Adrenal gland (tissue), 12 donors: ENCODE measurements around the gene ERICH6. TPM values are rescaled to one million over a fixed set of nuclear protein-coding genes. Genes with fewer than 3 reads are reported as not detected.

Experiments used
- DNase-seq, 7 donors: peaks; one replicate each; pipeline ENCODE4 v3.0.0-alpha.2; 2019 to 2020
- H3K27ac ChIP-seq, 5 donors: fragments of 200-600 bp; sonication (generic) in 4 of 5; 1 replicate in 3 of 5; 2 replicates in 2 of 5; pipeline versions ENCODE4 v1.5.1 to v1.8.0; 2016 to 2020; ENCODE audit warnings: mild to moderate bottlenecking in 1 of 5
- H3K27me3 ChIP-seq: fragments of 200-600 bp; 2 replicates; pipeline ENCODE4 v1.8.0; 2021
- H3K36me3 ChIP-seq, 2 donors: fragments of 200-600 bp; replicated peaks in 1 of 2; 1 replicate in 1 of 2; 2 replicates in 1 of 2; pipeline versions ENCODE4 v1.5.1 to v1.8.0; 2018 to 2022
- H3K4me1 ChIP-seq, 2 donors: fragments of 200-600 bp; replicated peaks in 1 of 2; 1 replicate in 1 of 2; 2 replicates in 1 of 2; pipeline versions ENCODE4 v1.5.1 to v1.8.0; 2018 to 2021
- H3K4me3 ChIP-seq, 4 donors: fragments of 200-600 bp; sonication (generic) in 3 of 4; one replicate each; pipeline ENCODE4 v1.5.1; 2016 to 2018
- H3K9me3 ChIP-seq, 3 donors: fragments of 200-600 bp; sonication (generic) in 1 of 3; replicated peaks in 1 of 3; 1 replicate in 2 of 3; 2 replicates in 1 of 3; pipeline versions ENCODE4 v1.5.1 to v1.8.0; 2016 to 2021
- CTCF ChIP-seq, 6 experiments: fragments of 450-650 bp in 4 of 6; fragments of 200-600 bp in 2 of 6; sonication (generic) in 1 of 6; IDR thresholded peaks; 1 replicate in 5 of 6; 2 replicates in 1 of 6; pipeline versions ENCODE4 v1.5.1 to v1.8.0; 2016 to 2021; ENCODE audit warnings: antibody characterized with exemption in 6 of 6, mild to moderate bottlenecking in 2 of 6, moderate library complexity in 1 of 6
- POLR2A ChIP-seq, 2 donors: fragments of 450-650 bp; IDR thresholded peaks; one replicate each; pipeline ENCODE4 v1.6.1; 2017; ENCODE audit warnings: antibody characterized with exemption in 2 of 2, mild to moderate bottlenecking in 2 of 2, moderate library complexity in 1 of 2
- WGBS, 4 donors: extraction: QIAGEN DNeasy Blood & Tissue Kit in 2 of 4; methylation state at CpG; one replicate each; pipeline versions ENCODE4 v1.1.5 to v1.1.7; 2013 to 2017; 5-methylcytosine and 5-hydroxymethylcytosine counted together
- intact Hi-C, 2 donors: fragments of 100-400 bp; cut with DNase I; formaldehyde crosslinking; loops; one replicate each; pipeline versions ENCODE4 v1.14.1 to v1.15.0; 2022 to 2023
- polyA plus RNA-seq, 3 donors: library from polyadenylated mRNA; stranded (reverse); fragments of 200-250 nt in 2 of 3; fragments of 350-450 nt in 1 of 3; fragmentation: Illumina TruSeq in 1 of 3; extraction: RNeasy Lipid Tissue Mini Kit (QIAGEN cat#74804) in 1 of 3; gene quantifications; one replicate each; pipeline ENCODE4 v1.2.3, GENCODE V29; 2013 to 2014
- total RNA-seq, 9 donors: library from RNA; depleted of rRNA in 4 of 9; stranded (reverse); fragments of >200 nt in 4 of 9; fragments of 120-200 nt in 1 of 9; fragmentation: NEBNext Ultra II Directional in 1 of 9; extraction: Animal tissue kit (Norgen Biotek cat#: 25700) in 1 of 9; gene quantifications; one replicate each; pipeline versions ENCODE4 v1.1.0 to v1.2.4, GENCODE V29; 2013 to 2023
- donor health status: healthy with polysubstance abuse.
- donor health status: Bipolar disorder and iron deficiency.
- donor health status: DM: yes; HTN: yes; CAD: no.
- donor health status: DM: no; HTN: no; CAD: no.
- donor health status: DM: no; HTN: no; CAD: no.
- donor health status: DM: yes; HTN: yes; CAD: no.

The ERICH6 gene
- total and polyA plus RNA-seq, 12 donors = 0.22 to 0.55 (median 0.46) TPM; not detected in 8

- Histone ChIP-seq H3K4me3 (no peak overlapping the region), H3K36me3 (no peaks in the 10 kb centered on the region), H3K27me3 (no peaks in the 10 kb centered on the region), H3K27ac (peak overlapping the region; percentile 1 to 91 (median 44)), H3K4me1 (peaks cover 29 to 54% of the 10 kb centered on the region in 2 donors), H3K9me3 (no peaks in the 10 kb centered on the region)
- TF ChIP-seq CTCF (IDR thresholded peaks at IDR 0.05) (peak in 1 of 6 experiments; percentile 4), POLR2A (IDR thresholded peaks at IDR 0.05) (peak in 1 of 2 donors; percentile 13)
- 28 to 49% (median 41%) methylated on average over 7 to 8 of the region's 8 CpGs for whole genome bisulfite sequencing, 4 donors
- peak in 3 of 7 donors; percentile 55 to 74 (median 66) for DNase-seq
- intact Hi-C loops = no loop called here
Measured at GRCh38 chr3:150733373-150733935, 29.7 kb upstream of the ERICH6 start.

- H3K9me3 ChIP-seq = no peaks in the 10 kb centered on the region
- TF ChIP-seq CTCF (IDR thresholded peaks at IDR 0.05) (no peak), POLR2A (IDR thresholded peaks at IDR 0.05) (no peak)
- 92 to 97% (median 95%) methylated on average over 9 of the region's 9 CpGs for WGBS, 4 donors
- intact Hi-C loops = loop anchor here in 1 of 2 donors (5.0 to 10.0 kb wide), 2 partner anchors 135 to 417 kb away; no protein-coding TSS in a partner anchor
- no peak overlapping the region for H3K27ac ChIP-seq
- no peaks in the 10 kb centered on the region for H3K27me3 ChIP-seq
- no peaks in the 10 kb centered on the region for H3K36me3 ChIP-seq
- peaks cover 9 to 31% of the 10 kb centered on the region in 2 donors for H3K4me1 ChIP-seq
- no peak for DNase-seq
- no peak overlapping the region for H3K4me3 ChIP-seq
Measured at GRCh38 chr3:150729682-150730360, 26.1 kb upstream of the ERICH6 start.

- Histone ChIP-seq H3K27ac (peak overlapping the region; percentile 52 to 85 (median 68)), H3K9me3 (no peaks in the 10 kb centered on the region), H3K36me3 (no peaks in the 10 kb centered on the region), H3K27me3 (no peaks in the 10 kb centered on the region), H3K4me3 (no peak overlapping the region), H3K4me1 (peaks cover 9 to 14% of the 10 kb centered on the region in 2 donors)
- WGBS, 4 donors = 72 to 77% (median 74%) methylated on average over 19 of the region's 19 CpGs
- TF ChIP-seq POLR2A (IDR thresholded peaks at IDR 0.05) (peak; percentile 17 to 40), CTCF (IDR thresholded peaks at IDR 0.05) (no peak)
- peak; percentile 72 to 82 (median 80) for DNase-seq
- intact Hi-C loops = loop anchor here in 1 of 2 donors (5.0 to 10.0 kb wide), 2 partner anchors 137 to 419 kb away; no protein-coding TSS in a partner anchor
Measured at GRCh38 chr3:150727653-150728502, 24.2 kb upstream of the ERICH6 start.

GRCh38 chr3:150725548-150725947 is 21.8 kb upstream of the ERICH6 start:
- Histone ChIP-seq H3K27me3 (no peaks in the 10 kb centered on the region), H3K4me3 (no peak overlapping the region), H3K27ac (peak overlapping the region in 1 of 5 donors; percentile 7), H3K36me3 (no peaks in the 10 kb centered on the region), H3K4me1 (peaks cover 16 to 23% of the 10 kb centered on the region in 2 donors), H3K9me3 (no peaks in the 10 kb centered on the region)
- no peak for TF ChIP-seq CTCF (IDR thresholded peaks at IDR 0.05)
- TF ChIP-seq POLR2A (IDR thresholded peaks at IDR 0.05) = no peak
- WGBS, 4 donors = 89 to 90% (median 89%) methylated on average over 3 to 7 of the region's 7 CpGs
- no peak for DNase-seq
- intact Hi-C loops = loop anchor here in 1 of 2 donors (5.0 to 10.0 kb wide), 2 partner anchors 139 to 422 kb away; no protein-coding TSS in a partner anchor
